Neural cell (in vitro differentiated cells): Measurements from ENCODE around the gene PHOSPHO1.

Experiments used
- EP300 ChIP-seq: fragments of 450-650 bp; conservative IDR thresholded peaks from 2 replicates; pipeline ENCODE4 v1.6.1; 2014; ENCODE audit warnings: antibody characterized with exemption, mild to moderate bottlenecking, moderate library complexity; ENCODE audit not compliant: poor library complexity, severe bottlenecking
- POLR2AphosphoS5 ChIP-seq: IDR thresholded peaks from 2 replicates; pipeline ENCODE4 v1.6.1; 2012

- TF ChIP-seq EP300 (no peak), POLR2AphosphoS5 (no peak)
Observed at GRCh38 chr17:49209061-49209571, 21.5 kb downstream of the PHOSPHO1 start.
